Body of pancreas (tissue), 4 donors: ENCODE results near the gene FRMD5. TPM values are rescaled to one million over a fixed set of nuclear protein-coding genes. Genes with fewer than 3 reads are reported as not detected.

ENCODE experiments used
- ATAC-seq: fragments of 150-250 bp; one replicate; pipeline ENCODE4 v1.9.1; 2016
- DNase-seq, 4 donors: peaks; one replicate each; pipeline ENCODE4 v3.0.0-alpha.2; 2019
- H3K27ac ChIP-seq, 4 donors: fragments of 200-600 bp; sonication (generic); 1 replicate in 3 of 4; 2 replicates in 1 of 4; pipeline versions ENCODE4 v1.5.1 to v1.6.1; 2016 to 2019; ENCODE audit warnings: mild to moderate bottlenecking in 1 of 4, mixed read lengths in 1 of 4, moderate library complexity in 1 of 4
- H3K27me3 ChIP-seq, 2 donors: fragments of 200-600 bp; sonication (generic); one replicate each; pipeline ENCODE4 v1.6.0; 2016; ENCODE audit warnings: mild to moderate bottlenecking in 1 of 2
- H3K36me3 ChIP-seq, 2 donors: fragments of 200-600 bp; sonication (generic); replicated peaks in 1 of 2; 2 replicates each; pipeline ENCODE4 v1.5.1; 2016; ENCODE audit warnings: low read depth in 2 of 2; ENCODE audit not compliant: insufficient read depth in 1 of 2
- H3K4me1 ChIP-seq: fragments of 200-600 bp; sonication (generic); one replicate; pipeline ENCODE4 v1.6.0; 2016
- H3K4me3 ChIP-seq, 2 donors: fragments of 200-600 bp; sonication (generic); 1 replicate in 1 of 2; 2 replicates in 1 of 2; pipeline ENCODE4 v1.5.1; 2016 to 2019
- H3K9me3 ChIP-seq, 3 donors: fragments of 200-600 bp; sonication (generic); 1 replicate in 2 of 3; 2 replicates in 1 of 3; pipeline ENCODE4 v1.5.1; 2016
- CTCF ChIP-seq, 7 experiments: fragments of 450-650 bp in 4 of 7; fragments of 200-600 bp in 3 of 7; sonication (generic) in 3 of 7; IDR thresholded peaks; one replicate each; pipeline ENCODE4 v1.5.1; 2016 to 2019; ENCODE audit warnings: antibody characterized with exemption in 7 of 7
- POLR2A ChIP-seq, 3 donors: fragments of 450-650 bp; IDR thresholded peaks; one replicate each; pipeline ENCODE4 v1.6.1; 2016; ENCODE audit warnings: antibody characterized with exemption in 3 of 3, mild to moderate bottlenecking in 2 of 3
- WGBS, 2 donors: methylation state at CpG; one replicate each; pipeline ENCODE4 v1.1.5; 2017; 5-methylcytosine and 5-hydroxymethylcytosine counted together
- intact Hi-C: fragments of 100-400 bp; cut with DNase I; formaldehyde crosslinking; loops from one replicate; pipeline ENCODE4 v1.15.1; 2023
- total RNA-seq, 2 donors: library from RNA; depleted of rRNA; stranded (reverse); fragments of >200 nt; gene quantifications; one replicate each; pipeline ENCODE4 v1.1.0, GENCODE V29; 2016

Gene FRMD5
- total RNA-seq, 2 donors from 2014 or later, result 1.3 TPM; not detected in 1

DNA sequence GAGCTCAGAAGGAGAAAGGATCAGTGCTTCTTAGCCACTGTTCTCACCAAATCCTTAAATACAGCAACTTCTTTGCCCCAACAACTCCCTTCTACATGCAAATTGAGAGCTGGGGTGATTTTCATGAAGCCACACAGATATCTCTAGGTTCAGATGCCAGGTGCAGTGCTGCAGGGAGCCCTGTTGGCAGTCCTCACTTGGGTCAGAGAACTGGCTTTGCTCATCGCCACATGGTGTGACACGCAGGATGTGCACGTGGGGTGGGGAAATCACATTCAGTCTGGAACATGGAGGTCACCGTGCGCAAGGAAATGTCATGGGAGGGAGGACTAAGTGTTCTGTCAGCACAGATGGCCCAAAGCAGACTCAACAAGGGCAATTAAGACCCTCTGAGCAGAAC lies 264.5 kb downstream of the FRMD5 start:
- 87% methylated on average over 5 of the region's 5 CpGs for WGBS, 2 donors
- TF ChIP-seq CTCF (IDR thresholded peaks at IDR 0.05) (no peak), POLR2A (IDR thresholded peaks at IDR 0.05) (no peak)
- Histone ChIP-seq H3K36me3 (no peaks in the 10 kb centered on the region), H3K4me3 (no peak overlapping the region), H3K4me1 (no peaks in the 10 kb centered on the region), H3K9me3 (no peaks in the 10 kb centered on the region), H3K27me3 (no peaks in the 10 kb centered on the region), H3K27ac (no peak overlapping the region)
- intact Hi-C loops, result no loop called here
- ATAC-seq (no peak), DNase-seq (no peak)

GRCh38 chr15:43930079-43930478 lies 265.0 kb downstream of the FRMD5 start:
- intact Hi-C loops, result no loop called here
- TF ChIP-seq CTCF (IDR thresholded peaks at IDR 0.05), result no peak
- no peak for TF ChIP-seq POLR2A (IDR thresholded peaks at IDR 0.05)
- Histone ChIP-seq H3K36me3 (no peaks in the 10 kb centered on the region), H3K4me1 (no peaks in the 10 kb centered on the region), H3K9me3 (no peaks in the 10 kb centered on the region), H3K27me3 (no peaks in the 10 kb centered on the region), H3K27ac (no peak overlapping the region), H3K4me3 (no peak overlapping the region)
- ATAC-seq, result no peak
- 49 to 58% methylated on average over 2 of the region's 2 CpGs for WGBS, 2 donors
- no peak for DNase-seq

DNA sequence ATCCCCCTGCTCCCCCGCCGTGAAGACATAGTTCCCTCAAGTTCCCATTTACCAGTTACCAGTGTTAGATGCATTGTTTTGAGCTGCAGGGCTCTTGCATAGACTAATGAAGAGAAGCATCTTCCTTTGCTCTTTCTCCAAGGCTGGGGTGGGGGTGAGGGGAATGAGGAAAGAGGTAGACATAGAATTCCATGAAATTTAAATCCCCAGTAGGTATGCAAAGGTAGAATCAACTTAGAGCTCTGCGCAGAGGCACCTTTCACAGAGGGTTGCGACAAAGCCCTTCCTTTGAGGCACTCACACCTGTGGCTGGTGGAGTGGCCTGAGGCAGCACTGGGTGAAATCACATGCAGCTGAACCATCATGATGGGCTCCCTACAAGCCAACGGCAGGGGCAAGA lies 266.9 kb downstream of the FRMD5 start:
- intact Hi-C loops, result no loop called here
- H3K27ac ChIP-seq, result no peak overlapping the region
- no peaks in the 10 kb centered on the region for H3K36me3 ChIP-seq
- 70 to 82% methylated on average over 5 of the region's 5 CpGs for WGBS, 2 donors
- ATAC-seq (no peak), DNase-seq (no peak)
- H3K4me3 ChIP-seq, result no peak overlapping the region
- H3K27me3 ChIP-seq, result no peaks in the 10 kb centered on the region
- TF ChIP-seq POLR2A (IDR thresholded peaks at IDR 0.05) (no peak), CTCF (IDR thresholded peaks at IDR 0.05) (no peak)
- no peaks in the 10 kb centered on the region for H3K4me1 ChIP-seq
- no peaks in the 10 kb centered on the region for H3K9me3 ChIP-seq

GRCh38 chr15:43927203-43927602 lies 267.9 kb downstream of the FRMD5 start:
- Histone ChIP-seq H3K36me3 (no peaks in the 10 kb centered on the region), H3K9me3 (no peaks in the 10 kb centered on the region), H3K27me3 (no peaks in the 10 kb centered on the region), H3K4me3 (no peak overlapping the region), H3K4me1 (no peaks in the 10 kb centered on the region), H3K27ac (no peak overlapping the region)
- ATAC-seq (no peak), DNase-seq (no peak)
- WGBS, 2 donors, result 47 to 55% methylated on average over 3 to 4 of the region's 4 CpGs
- TF ChIP-seq POLR2A (IDR thresholded peaks at IDR 0.05) (no peak), CTCF (IDR thresholded peaks at IDR 0.05) (no peak)
- intact Hi-C loops, result no loop called here

DNA sequence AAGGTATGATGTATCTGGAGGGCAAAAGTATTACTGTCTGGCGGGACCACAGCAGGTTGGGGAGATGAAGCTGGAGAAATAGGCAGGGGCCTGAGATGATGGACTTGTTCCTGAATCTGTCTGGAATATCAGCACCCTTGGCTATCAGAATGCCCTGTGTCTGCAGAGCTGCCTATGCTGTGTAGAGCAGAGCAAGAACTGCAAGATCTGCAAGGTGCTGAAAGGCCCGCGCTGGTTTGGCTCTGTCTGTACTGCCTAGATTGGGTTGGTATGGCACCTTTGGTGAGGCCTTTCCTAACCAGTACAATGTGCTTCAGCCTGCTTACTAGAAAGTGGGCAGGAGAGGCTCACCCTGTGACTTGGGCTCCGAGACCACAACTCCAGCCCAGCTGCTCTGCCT lies 271.5 kb downstream of the FRMD5 start:
- Histone ChIP-seq H3K27ac (no peak overlapping the region), H3K4me3 (no peak overlapping the region), H3K9me3 (no peaks in the 10 kb centered on the region), H3K4me1 (no peaks in the 10 kb centered on the region), H3K36me3 (no peaks in the 10 kb centered on the region), H3K27me3 (no peaks in the 10 kb centered on the region)
- intact Hi-C loops, result no loop called here
- 88 to 97% methylated on average over 4 of the region's 4 CpGs for WGBS, 2 donors
- DNase-seq, result no peak
- ATAC-seq, result no peak
- TF ChIP-seq POLR2A (IDR thresholded peaks at IDR 0.05), result no peak
- TF ChIP-seq CTCF (IDR thresholded peaks at IDR 0.05), result no peak
